Stimulated activated CD4-positive, alpha-beta T cell treated with anti-CD3 and anti-CD28 coated beads, Interleukin-4, amount 100 ng/mL, for 48 hours (primary cell): Measurements from ENCODE around the gene TKFC.
"Not testable (repeated sequence)": the region's sequence is repeated elsewhere in the genome, so short reads cannot be mapped to it uniquely, and the experiment has no call there.

Experiments
- DNase-seq, 2 donors: peaks; one replicate each; pipeline ENCODE4 v3.0.0-alpha.2; 2020; ENCODE audit warnings: low read depth in 2 of 2

TKFC gene

GRCh38 chr11:61369372-61370348, 36.6 kb downstream of the TKFC start:
- DNase-seq = no peak

- no peak for DNase-seq
Measured at GRCh38 chr11:61370349-61371005, 37.4 kb downstream of the TKFC start.

GRCh38 chr11:61372659-61373420, 39.8 kb downstream of the TKFC start:
- DNase-seq = no peak

GRCh38 chr11:61375761-61376108, 42.7 kb downstream of the TKFC start:
- no peak for DNase-seq

GRCh38 chr11:61377461-61378160, 44.6 kb downstream of the TKFC start:
- no peak for DNase-seq

- no peak for DNase-seq
Measured at GRCh38 chr11:61378713-61379313, 45.8 kb downstream of the TKFC start.

GRCh38 chr11:61380884-61381283, 47.9 kb downstream of the TKFC start:
- no peak for DNase-seq

GRCh38 chr11:61383859-61384258, 50.8 kb downstream of the TKFC start:
- not testable (repeated sequence) for DNase-seq

GRCh38 chr11:61384271-61385242, 51.5 kb downstream of the TKFC start:
- DNase-seq = no peak

- no peak for DNase-seq
Measured at GRCh38 chr11:61390161-61390560, 57.1 kb downstream of the TKFC start.

GRCh38 chr11:61392981-61393595, 60.1 kb downstream of the TKFC start:
- DNase-seq = no peak
